IMR-90 (cell line): ENCODE results near the gene TMSB15B.
"Not testable (repeated sequence)": the region's sequence is repeated elsewhere in the genome, so short reads cannot be mapped to it uniquely, and the experiment has no call there.

Source experiments
- NFE2L2 ChIP-seq: fragments of 150-350 bp; IDR thresholded peaks from 2 replicates; pipeline ENCODE4 v1.6.1; 2016; ENCODE audit warnings: low read depth, mild to moderate bottlenecking, low read length
- POLR2A ChIP-seq: IDR thresholded peaks from 2 replicates; pipeline ENCODE4 v1.6.1; 2012; ENCODE audit warnings: mild to moderate bottlenecking, low read depth, low read length
- RAD21 ChIP-seq: IDR thresholded peaks from 2 replicates; pipeline ENCODE4 v1.6.1; 2012; ENCODE audit warnings: low read length, improper control_type of control experiment
- SMC3 ChIP-seq: fragments of 150-350 bp; IDR thresholded peaks from 2 replicates; pipeline ENCODE4 v1.6.1; 2016; ENCODE audit warnings: low read depth, mild to moderate bottlenecking, antibody characterized with exemption, low read length, moderate library complexity
- TF ChIP-seq, protein P1 (sequence below): conservative IDR thresholded peaks from 2 replicates; pipeline ENCODE4 v1.5.1; 2012; ENCODE audit warnings: mild to moderate bottlenecking, low read depth, low read length, improper control_type of control experiment
- TF ChIP-seq, protein P2 (sequence below): fragments of 150-350 bp; IDR thresholded peaks from 2 replicates; pipeline ENCODE4 v1.6.1; 2017; ENCODE audit warnings: mild to moderate bottlenecking, antibody characterized with exemption, low read length, low read depth

DNA sequence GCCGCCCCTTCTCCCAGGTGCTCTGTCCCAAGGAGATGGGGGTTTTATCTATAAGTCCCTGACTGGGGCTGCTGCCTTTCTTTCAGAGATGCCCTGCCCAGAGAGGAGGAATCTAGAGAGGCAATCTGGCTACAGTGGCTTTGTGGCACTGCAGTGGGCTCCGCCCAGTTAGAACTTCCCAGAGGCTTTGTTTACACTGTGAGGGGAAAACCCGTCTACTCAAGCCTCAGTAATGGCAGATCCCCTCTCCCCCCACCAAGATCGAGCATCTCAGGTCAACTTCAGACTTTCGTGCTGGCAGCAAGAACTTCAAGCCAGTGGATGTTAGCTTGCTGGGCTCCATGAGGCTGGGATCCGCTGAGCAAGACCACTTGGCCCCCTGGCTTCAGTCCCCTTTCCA is 22.2 kb upstream of the TMSB15B start:
- TF ChIP-seq, protein P1, sequence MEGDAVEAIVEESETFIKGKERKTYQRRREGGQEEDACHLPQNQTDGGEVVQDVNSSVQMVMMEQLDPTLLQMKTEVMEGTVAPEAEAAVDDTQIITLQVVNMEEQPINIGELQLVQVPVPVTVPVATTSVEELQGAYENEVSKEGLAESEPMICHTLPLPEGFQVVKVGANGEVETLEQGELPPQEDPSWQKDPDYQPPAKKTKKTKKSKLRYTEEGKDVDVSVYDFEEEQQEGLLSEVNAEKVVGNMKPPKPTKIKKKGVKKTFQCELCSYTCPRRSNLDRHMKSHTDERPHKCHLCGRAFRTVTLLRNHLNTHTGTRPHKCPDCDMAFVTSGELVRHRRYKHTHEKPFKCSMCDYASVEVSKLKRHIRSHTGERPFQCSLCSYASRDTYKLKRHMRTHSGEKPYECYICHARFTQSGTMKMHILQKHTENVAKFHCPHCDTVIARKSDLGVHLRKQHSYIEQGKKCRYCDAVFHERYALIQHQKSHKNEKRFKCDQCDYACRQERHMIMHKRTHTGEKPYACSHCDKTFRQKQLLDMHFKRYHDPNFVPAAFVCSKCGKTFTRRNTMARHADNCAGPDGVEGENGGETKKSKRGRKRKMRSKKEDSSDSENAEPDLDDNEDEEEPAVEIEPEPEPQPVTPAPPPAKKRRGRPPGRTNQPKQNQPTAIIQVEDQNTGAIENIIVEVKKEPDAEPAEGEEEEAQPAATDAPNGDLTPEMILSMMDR = not testable (repeated sequence)
- TF ChIP-seq, protein P2, sequence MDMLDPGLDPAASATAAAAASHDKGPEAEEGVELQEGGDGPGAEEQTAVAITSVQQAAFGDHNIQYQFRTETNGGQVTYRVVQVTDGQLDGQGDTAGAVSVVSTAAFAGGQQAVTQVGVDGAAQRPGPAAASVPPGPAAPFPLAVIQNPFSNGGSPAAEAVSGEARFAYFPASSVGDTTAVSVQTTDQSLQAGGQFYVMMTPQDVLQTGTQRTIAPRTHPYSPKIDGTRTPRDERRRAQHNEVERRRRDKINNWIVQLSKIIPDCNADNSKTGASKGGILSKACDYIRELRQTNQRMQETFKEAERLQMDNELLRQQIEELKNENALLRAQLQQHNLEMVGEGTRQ = not testable (repeated sequence)
- not testable (repeated sequence) for TF ChIP-seq SMC3, NFE2L2, POLR2A, RAD21
